Smooth muscle cell (in vitro differentiated cells): Measurements from ENCODE around the gene ALG8. TPM values are rescaled to one million over a fixed set of nuclear protein-coding genes. Genes with fewer than 3 reads are reported as not detected.
"Not testable (repeated sequence)": the region's sequence is repeated elsewhere in the genome, so short reads cannot be mapped to it uniquely, and the experiment has no call there.

Experiments used
- DNase-seq: peaks from one replicate; lab custom pipeline; 2025; ENCODE audit not compliant: unreplicated experiment; lab: John Stamatoyannopoulos, UW
- H2AFZ ChIP-seq: fragments of 200-600 bp; sonication (generic); 2 replicates; pipeline ENCODE4 v1.6.0; 2016; ENCODE audit warnings: antibody characterized with exemption, low read depth, mild to moderate bottlenecking
- H3F3A ChIP-seq: fragments of 200-600 bp; sonication (generic); 2 replicates; pipeline ENCODE4 v1.6.0; 2017; ENCODE audit warnings: antibody characterized with exemption, low read depth
- H3K27ac ChIP-seq: fragments of 200-600 bp; sonication (generic); 2 replicates; pipeline ENCODE4 v1.5.1; 2016; ENCODE audit warnings: low read depth, mild to moderate bottlenecking
- H3K27me3 ChIP-seq: fragments of 200-600 bp; sonication (generic); 2 replicates; pipeline ENCODE4 v1.6.1; 2016; ENCODE audit warnings: low read depth, mild to moderate bottlenecking
- H3K36me3 ChIP-seq: fragments of 200-600 bp; sonication (generic); 2 replicates; pipeline ENCODE4 v1.5.1; 2016; ENCODE audit warnings: low read depth
- H3K4me1 ChIP-seq: fragments of 200-600 bp; sonication (generic); 2 replicates; pipeline ENCODE4 v1.5.1; 2016; ENCODE audit warnings: low read depth
- H3K4me2 ChIP-seq: fragments of 200-600 bp; sonication (generic); 2 replicates; pipeline ENCODE4 v1.6.0; 2016; ENCODE audit warnings: mild to moderate bottlenecking
- H3K4me3 ChIP-seq: fragments of 200-600 bp; sonication (generic); 2 replicates; pipeline ENCODE4 v1.5.1; 2016; ENCODE audit warnings: mild to moderate bottlenecking
- H3K79me2 ChIP-seq: fragments of 200-600 bp; sonication (generic); 2 replicates; pipeline ENCODE4 v1.6.0; 2016; ENCODE audit warnings: low read depth, mild to moderate bottlenecking
- H3K9ac ChIP-seq: fragments of 200-600 bp; sonication (generic); 2 replicates; pipeline ENCODE4 v1.6.0; 2016; ENCODE audit warnings: low read depth
- H3K9me3 ChIP-seq: fragments of 200-600 bp; sonication (generic); replicated peaks from 2 replicates; pipeline ENCODE4 v1.5.1; 2016; ENCODE audit warnings: low read depth
- H4K20me1 ChIP-seq: fragments of 200-600 bp; sonication (generic); 2 replicates; pipeline ENCODE4 v1.6.0; 2016; ENCODE audit warnings: low read depth
- CTCF ChIP-seq: fragments of 200-600 bp; sonication (generic); IDR thresholded peaks from 2 replicates; pipeline ENCODE4 v1.5.1; 2017; ENCODE audit warnings: borderline replicate concordance, mild to moderate bottlenecking, antibody characterized with exemption; ENCODE audit not compliant: insufficient read depth, poor library complexity, severe bottlenecking
- WGBS: methylation state at CpG from one replicate; pipeline ENCODE4 v1.1.7; 2016; ENCODE audit warnings: low lambda C conversion rate; 5-methylcytosine and 5-hydroxymethylcytosine counted together
- polyA plus RNA-seq: library from polyadenylated mRNA; unstranded; fragments of >200 nt; fragmentation: Nextera tagmentation; extraction: Ambion mirVana; gene quantifications from 2 replicates; pipeline ENCODE4 v1.2.1, GENCODE V29; 2016
- total RNA-seq: library from RNA; depleted of rRNA; stranded (reverse); fragments of >200 nt; gene quantifications from 2 replicates; pipeline ENCODE4 v1.2.3, GENCODE V29; 2014

ALG8 gene
- total and polyA plus RNA-seq, 2 experiments from 2014 or later: 62.0 to 68.3 TPM

GRCh38 chr11:78085972-78086371 is 53.5 kb downstream of the ALG8 start:
- WGBS: 89% methylated on average over 3 of the region's 3 CpGs
- Histone ChIP-seq H3F3A (no peaks in the 10 kb centered on the region), H3K9ac (no peak overlapping the region), H4K20me1 (no peaks in the 10 kb centered on the region), H3K27ac (no peak overlapping the region), H3K79me2 (no peaks in the 10 kb centered on the region), H3K9me3 (no peaks in the 10 kb centered on the region), H3K4me2 (no peak overlapping the region), H2AFZ (no peak overlapping the region), H3K4me3 (no peak overlapping the region), H3K27me3 (no peaks in the 10 kb centered on the region), H3K4me1 (no peaks in the 10 kb centered on the region), H3K36me3 (no peaks in the 10 kb centered on the region)
- no peak for TF ChIP-seq CTCF
- DNase-seq: no peak

DNA sequence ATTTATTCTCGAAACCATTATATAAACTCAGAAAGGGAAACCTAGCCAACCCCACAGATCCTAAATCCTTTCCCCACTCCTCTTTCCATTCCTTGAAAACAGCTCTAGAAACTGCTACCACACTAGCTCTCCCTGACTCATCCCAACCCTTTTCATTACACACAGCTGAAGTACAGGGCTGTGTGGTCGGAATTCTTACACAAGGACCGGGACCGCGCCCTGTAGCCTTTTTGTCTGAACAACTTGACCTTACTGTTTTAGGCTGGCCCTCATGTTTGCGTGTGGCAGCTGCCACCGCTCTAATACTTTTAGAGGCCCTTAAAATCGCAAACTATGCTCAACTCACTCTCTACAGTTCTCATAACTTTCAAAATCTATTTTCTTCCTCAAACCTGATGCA is 54.9 kb downstream of the ALG8 start:
- not testable (repeated sequence) for H3K4me2 ChIP-seq, H3K9me3 ChIP-seq, H3K36me3 ChIP-seq, H4K20me1 ChIP-seq, H3K27me3 ChIP-seq, H3K27ac ChIP-seq, H3K79me2 ChIP-seq, H3K4me1 ChIP-seq, DNase-seq, H2AFZ ChIP-seq, H3K9ac ChIP-seq, H3K4me3 ChIP-seq, H3F3A ChIP-seq
- 89% methylated on average over 8 of the region's 8 CpGs for WGBS

DNA sequence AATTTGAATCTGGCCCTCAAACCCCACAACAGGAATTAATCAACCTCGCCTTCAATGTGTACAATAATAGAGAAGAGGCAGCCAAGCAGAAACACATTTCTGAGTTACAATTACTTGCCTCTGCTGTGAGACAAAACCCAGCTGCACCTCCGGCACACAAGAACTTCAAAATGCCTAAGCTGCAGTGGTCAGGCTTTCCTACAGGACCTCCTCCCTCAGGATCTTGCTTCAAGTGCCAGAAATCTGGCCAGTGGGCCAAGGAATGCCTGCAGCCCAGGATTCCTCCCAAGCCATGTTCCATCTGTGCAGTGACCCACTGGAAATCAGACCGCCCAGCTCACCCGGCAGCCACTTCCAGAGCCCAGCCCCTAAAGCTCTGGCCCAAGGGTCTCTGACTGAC is 56.4 kb downstream of the ALG8 start:
- Histone ChIP-seq H3K79me2 (peaks cover 22% of the 10 kb centered on the region), H3K27me3 (no peaks in the 10 kb centered on the region), H4K20me1 (peaks cover 9% of the 10 kb centered on the region), H3K4me3 (no peak overlapping the region), H3K4me2 (no peak overlapping the region), H2AFZ (no peak overlapping the region), H3F3A (no peaks in the 10 kb centered on the region), H3K4me1 (peaks cover 5% of the 10 kb centered on the region), H3K9ac (no peak overlapping the region), H3K27ac (no peak overlapping the region), H3K9me3 (no peaks in the 10 kb centered on the region), H3K36me3 (no peaks in the 10 kb centered on the region)
- DNase-seq: no peak
- TF ChIP-seq CTCF: no peak
- 86% methylated on average over 4 of the region's 4 CpGs for WGBS

DNA sequence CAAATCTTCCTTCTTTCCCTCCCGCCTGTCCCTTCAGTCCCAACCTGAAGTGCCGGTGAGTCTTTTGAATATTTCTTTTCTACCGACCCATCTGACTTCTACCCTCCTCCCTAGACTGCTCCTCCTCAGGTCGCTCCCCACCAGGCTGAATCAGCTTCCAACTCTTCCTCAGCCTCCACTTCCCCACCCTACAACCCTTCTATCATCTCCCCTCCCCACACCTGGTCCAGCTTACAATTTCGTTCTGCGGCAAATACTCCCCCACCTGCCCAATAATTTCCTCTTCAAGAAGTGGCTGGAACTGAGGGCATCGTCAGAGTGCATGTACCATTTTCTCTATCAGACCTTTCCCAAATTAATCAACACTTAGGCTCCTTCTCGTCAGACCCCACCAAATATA is 57.3 kb downstream of the ALG8 start:
- H3F3A ChIP-seq: no peaks in the 10 kb centered on the region
- TF ChIP-seq CTCF: no peak
- DNase-seq: no peak
- peaks cover 31% of the 10 kb centered on the region for H3K79me2 ChIP-seq
- peaks cover 17% of the 10 kb centered on the region for H4K20me1 ChIP-seq
- no peak overlapping the region for H2AFZ ChIP-seq
- H3K27me3 ChIP-seq: no peaks in the 10 kb centered on the region
- H3K27ac ChIP-seq: no peak overlapping the region
- H3K9me3 ChIP-seq: no peaks in the 10 kb centered on the region
- H3K4me2 ChIP-seq: no peak overlapping the region
- 87% methylated on average over 8 of the region's 8 CpGs for WGBS
- H3K4me1 ChIP-seq: peaks cover 10% of the 10 kb centered on the region
- H3K36me3 ChIP-seq: no peaks in the 10 kb centered on the region
- H3K9ac ChIP-seq: no peak overlapping the region
- no peak overlapping the region for H3K4me3 ChIP-seq
